ENCODE results near the gene MRAS.

GRCh38 chr3:138303474-138303873 lies 44.9 kb upstream of the MRAS start:
- TF ChIP-seq CTCF (optimal IDR thresholded peaks at IDR 0.05 in 1 of 3, IDR thresholded peaks at IDR 0.05 in 1 of 3, conservative IDR thresholded peaks at IDR 0.05 in 1 of 3; ENCODE audit: extremely low read depth in 1 of 3, insufficient read depth in 2 of 3, low read length in 3 of 3) = no peak
- no peak for TF ChIP-seq EZH2 (IDR thresholded peaks at IDR 0.05; ENCODE audit: low read length)
